ENCODE results near the gene NUTM2E. TPM values are rescaled to one million over a fixed set of nuclear protein-coding genes. Genes with fewer than 3 reads are reported as not detected.

The NUTM2E gene
- total RNA-seq, 1 donor from 2014 or later = not detected

Other genes with a start within 250 kb of the NUTM2E start
- gene SFTPA1, start 215.8 kb upstream of the NUTM2E start, total RNA-seq = not detected in 2 replicates
- gene NUTM2B, start 123.5 kb upstream of the NUTM2E start, total RNA-seq = 0.54 and 1.5 TPM in 2 replicates
- gene SFTPD, start 122.4 kb downstream of the NUTM2E start, total RNA-seq = not detected in 2 replicates

All from activated T-helper 1 cell treated with anti-CD3 and anti-CD28 coated beads, Interleukin-12 subunit alpha, Interleukin-12 subunit beta, Interleukin-2, Interleukin-4 antibody, amounts not matched to agents 30 ng/mL and 10 ng/mL and 1 ng/mL, durations not matched to agents 14 hours and 24 hours and 36 hours (primary cell).